Activated effector memory CD4-positive, alpha-beta T cell treated with anti-CD3 and anti-CD28 coated beads, Interleukin-2, amount 50 U/mL, for 16 hours (primary cell): Measurements from ENCODE around the gene C1QTNF12.

Experiments used
- DNase-seq: peaks from one replicate; pipeline ENCODE4 v3.0.0-alpha.2; 2020

The C1QTNF12 gene

GRCh38 chr1:1196431-1197187 is 49.9 kb downstream of the C1QTNF12 start:
- peak; percentile 63 for DNase-seq

GRCh38 chr1:1195726-1196125 is 50.8 kb downstream of the C1QTNF12 start:
- peak; percentile 55 for DNase-seq

DNA sequence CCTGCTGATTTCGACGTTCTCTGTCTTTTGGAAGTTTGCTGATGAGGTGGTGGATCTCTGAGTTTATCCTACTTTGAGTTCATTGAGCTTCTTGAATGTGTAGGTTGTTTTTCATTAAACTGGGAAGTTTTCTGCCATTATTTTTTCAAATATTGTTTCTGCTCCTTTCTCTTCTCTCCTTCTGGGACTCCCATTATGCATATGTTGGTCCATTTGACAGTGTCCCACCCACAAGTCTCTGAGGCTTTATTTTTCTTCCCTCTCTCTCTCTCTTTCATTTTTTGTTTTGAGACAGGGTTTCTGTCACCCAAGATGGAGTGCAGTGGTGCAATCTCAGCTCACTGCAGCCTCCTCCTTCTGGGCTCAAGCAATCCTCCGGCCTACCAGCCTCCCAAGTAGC is 51.8 kb downstream of the C1QTNF12 start:
- DNase-seq, result peak; percentile 28
